A549 (cell line): ENCODE results near the gene CUL1. TPM values are rescaled to one million over a fixed set of nuclear protein-coding genes. Genes with fewer than 3 reads are reported as not detected.
A peak's percentile ranks its signal among the peaks of the same experiment; 100 is the strongest.

Source experiments
- ATAC-seq, 2 experiments: fragments of 200-7000 bp in 1 of 2; fragments of >200 bp in 1 of 2; cut with Nextera tagmentation in 1 of 2; cut with Tn5 transposase in 1 of 2; 3 replicates each; pipeline versions ENCODE4 v1.8.0 to v1.9.1; 2018 to 2020; ENCODE audit warnings: mild to moderate bottlenecking in 1 of 2, moderate library complexity in 1 of 2
- CTCF ChIA-PET: fragments of 300-600 bp; sonication (Branson Sonifier 250); formaldehyde crosslinking; extraction: SDS; loops from one replicate; lab custom pipeline; 2021; ENCODE audit warnings: antibody characterized with exemption, inconsistent platforms; lab: Yijun Ruan, JAX
- POLR2A ChIA-PET: fragments of 350-600 bp; formaldehyde crosslinking; extraction: SDS; loops from one replicate; lab custom pipeline; 2021; ENCODE audit warnings: antibody characterized with exemption, inconsistent platforms; lab: Yijun Ruan, JAX
- DNase-seq, 2 experiments: peaks; one replicate each; pipeline versions ENCODE4 v3.0.0 to v3.0.0-alpha.2; 2011 to 2016; ENCODE audit warnings: low read depth in 1 of 2, low spot score in 1 of 2
- FAIRE-seq: peaks from 2 replicates; lab custom pipeline; 2011; peaks lifted over from hg19 to GRCh38; lab: Jason Lieb, UNC
- H3K27ac ChIP-seq, 2 experiments: fragments of >200 bp; sonication (Bioruptor Twin); formaldehyde crosslinking; 3 replicates each; pipeline ENCODE4 v1.5.1; 2016 to 2017
- H3K4me1 ChIP-seq: fragments of >200 bp; sonication (Bioruptor Twin); formaldehyde crosslinking; 3 replicates; pipeline ENCODE4 v1.6.1; 2016
- H3K4me2 ChIP-seq: fragments of >200 bp; sonication (Bioruptor Twin); formaldehyde crosslinking; 3 replicates; pipeline ENCODE4 v1.6.1; 2016
- H3K4me3 ChIP-seq: fragments of >200 bp; sonication (Bioruptor Twin); formaldehyde crosslinking; 3 replicates; pipeline ENCODE4 v1.5.1; 2016
- H3K9me3 ChIP-seq: fragments of >200 bp; sonication (Bioruptor Twin); formaldehyde crosslinking; 3 replicates; pipeline ENCODE4 v1.6.1; 2016
- BHLHE40 ChIP-seq: IDR thresholded peaks from 2 replicates; pipeline ENCODE4 v1.6.1; 2012; ENCODE audit warnings: low read depth, low read length, inconsistent platforms
- CBX2 ChIP-seq: fragments of 200-600 bp; sonication (generic); IDR thresholded peaks from 2 replicates; pipeline ENCODE4 v1.6.1; 2016; ENCODE audit warnings: low read depth, mild to moderate bottlenecking, borderline replicate concordance
- CBX8 ChIP-seq: fragments of 200-600 bp; sonication (generic); IDR thresholded peaks from 2 replicates; pipeline ENCODE4 v1.6.1; 2016
- CEBPB ChIP-seq, 2 experiments: fragments of >200 bp in 1 of 2; sonication (Bioruptor Twin) in 1 of 2; formaldehyde crosslinking in 1 of 2; IDR thresholded peaks; 2 replicates each; pipeline ENCODE4 v1.6.1; 2012 to 2016
- E2F6 ChIP-seq: IDR thresholded peaks from 2 replicates; pipeline ENCODE4 v1.6.1; 2012; ENCODE audit warnings: low read depth, borderline replicate concordance
- FOSL2 ChIP-seq, 2 experiments: fragments of 450-650 bp in 1 of 2; fragments of >200 bp in 1 of 2; sonication (Bioruptor Twin) in 1 of 2; formaldehyde crosslinking; IDR thresholded peaks; 2 replicates each; pipeline versions ENCODE4 v1.5.0 to v1.6.1; 2016 to 2020; ENCODE audit warnings: mild to moderate bottlenecking in 1 of 2, moderate library complexity in 1 of 2
- FOXS1 ChIP-seq: fragments of 250-450 bp; sonication (Bioruptor Pico); IDR thresholded peaks from 2 replicates; pipeline ENCODE4 v1.5.0; 2020; ENCODE audit warnings: mild to moderate bottlenecking, moderate library complexity
- HOXB13 ChIP-seq: fragments of 250-450 bp; sonication (Bioruptor Pico); IDR thresholded peaks from 2 replicates; pipeline ENCODE4 v1.5.0; 2020; ENCODE audit warnings: low read depth, mild to moderate bottlenecking, moderate library complexity
- HOXB5 ChIP-seq: fragments of 250-450 bp; sonication (Bioruptor Pico); IDR thresholded peaks from 2 replicates; pipeline ENCODE4 v1.5.0; 2020; ENCODE audit warnings: mild to moderate bottlenecking, moderate library complexity
- JUN ChIP-seq, 2 experiments: fragments of >200 bp; sonication (Bioruptor Twin); formaldehyde crosslinking; IDR thresholded peaks; 2 replicates in 1 of 2; 3 replicates in 1 of 2; pipeline ENCODE4 v1.6.1; 2016 to 2017
- JUNB ChIP-seq: fragments of >200 bp; sonication (Bioruptor Twin); formaldehyde crosslinking; IDR thresholded peaks from 2 replicates; pipeline ENCODE4 v1.6.1; 2016
- KDM5A ChIP-seq: fragments of 200-600 bp; sonication (generic); IDR thresholded peaks from 2 replicates; pipeline ENCODE4 v1.6.1; 2016; ENCODE audit warnings: antibody characterized with exemption, mild to moderate bottlenecking
- MYC ChIP-seq: IDR thresholded peaks from 2 replicates; pipeline ENCODE4 v1.6.1; 2012; ENCODE audit warnings: mild to moderate bottlenecking, inconsistent platforms, low read length, improper control_type of control experiment, borderline replicate concordance
- NR3C1 ChIP-seq: fragments of >200 bp; sonication (Bioruptor Twin); formaldehyde crosslinking; IDR thresholded peaks from 3 replicates; pipeline ENCODE4 v1.6.1; 2017
- PHF8 ChIP-seq: fragments of 200-600 bp; sonication (generic); IDR thresholded peaks from 2 replicates; pipeline ENCODE4 v1.6.1; 2016; ENCODE audit warnings: low read depth, mild to moderate bottlenecking, antibody characterized with exemption, moderate library complexity, borderline replicate concordance
- POLR2A ChIP-seq: IDR thresholded peaks from 2 replicates; pipeline ENCODE4 v1.6.1; 2012; ENCODE audit warnings: mild to moderate bottlenecking, low read length
- POLR2AphosphoS2 ChIP-seq: conservative IDR thresholded peaks from 2 replicates; pipeline ENCODE4 v1.6.1; 2012; ENCODE audit warnings: low read length, improper control_type of control experiment, inconsistent platforms
- RARB ChIP-seq: fragments of 250-450 bp; sonication (Bioruptor Pico); IDR thresholded peaks from 2 replicates; pipeline ENCODE4 v1.8.0; 2021; ENCODE audit warnings: mild to moderate bottlenecking, moderate library complexity
- RCOR1 ChIP-seq: fragments of 150-350 bp; IDR thresholded peaks from 2 replicates; pipeline ENCODE4 v1.6.1; 2014; ENCODE audit warnings: antibody characterized with exemption, low read length, low read depth
- SREBF2 ChIP-seq: fragments of 450-650 bp; IDR thresholded peaks from 2 replicates; pipeline ENCODE4 v1.6.1; 2014; ENCODE audit warnings: mild to moderate bottlenecking, moderate library complexity
- USF2 ChIP-seq: fragments of 450-650 bp; IDR thresholded peaks from 2 replicates; pipeline ENCODE4 v1.6.1; 2014; ENCODE audit warnings: antibody characterized with exemption
- ZSCAN20 ChIP-seq: fragments of 250-450 bp; sonication (Bioruptor Pico); IDR thresholded peaks from 2 replicates; pipeline ENCODE4 v1.8.0; 2022; ENCODE audit warnings: mild to moderate bottlenecking, moderate library complexity
- WGBS: methylation state at CpG from one replicate; pipeline ENCODE4 v1.1.6; 2017; ENCODE audit errors: missing lambda C conversion rate; 5-methylcytosine and 5-hydroxymethylcytosine counted together
- polyA plus RNA-seq, 4 experiments: library from polyadenylated mRNA; depleted of rRNA in 3 of 4; stranded (reverse); fragments of >200 nt; fragmentation: RNase III in 1 of 4; extraction: RNeasy Plus Mini Kit Qiagen cat#74134 plus additional on column Dnase treatment in 1 of 4; gene quantifications; 2 replicates in 3 of 4; 3 replicates in 1 of 4; pipeline ENCODE4 v1.2.3, GENCODE V29; 2011 to 2017
- TF ChIP-seq, protein P1 (sequence below): IDR thresholded peaks from 2 replicates; pipeline ENCODE4 v1.6.1; 2012
- TF ChIP-seq, protein P2 (sequence below): fragments of 150-350 bp; IDR thresholded peaks from 2 replicates; pipeline ENCODE4 v1.6.1; 2014; ENCODE audit warnings: low read depth, mild to moderate bottlenecking, low read length

CUL1 gene
- polyA plus RNA-seq, 2 of the 4 experiments (the other 2 are of a cell fraction), result 57.9 to 70.6 TPM

GRCh38 chr7:148698007-148698396 is 701 bp upstream of the CUL1 start (continued):
- TF ChIP-seq PHF8 (no peak; the same call in 1 of the 2 replicates), BHLHE40 (no peak), JUN (IDR thresholded peaks at IDR 0.05) (no peak)

GRCh38 chr7:148699024-148699781 is 500 bp downstream of the CUL1 start:
- CTCF ChIA-PET, result interaction anchor here (1.7 kb wide), 1 partner anchor 123 kb away, joined by 4 read pairs; no protein-coding TSS in a partner anchor
- WGBS, result 6% methylated on average over 18 of the region's 107 CpGs

DNA sequence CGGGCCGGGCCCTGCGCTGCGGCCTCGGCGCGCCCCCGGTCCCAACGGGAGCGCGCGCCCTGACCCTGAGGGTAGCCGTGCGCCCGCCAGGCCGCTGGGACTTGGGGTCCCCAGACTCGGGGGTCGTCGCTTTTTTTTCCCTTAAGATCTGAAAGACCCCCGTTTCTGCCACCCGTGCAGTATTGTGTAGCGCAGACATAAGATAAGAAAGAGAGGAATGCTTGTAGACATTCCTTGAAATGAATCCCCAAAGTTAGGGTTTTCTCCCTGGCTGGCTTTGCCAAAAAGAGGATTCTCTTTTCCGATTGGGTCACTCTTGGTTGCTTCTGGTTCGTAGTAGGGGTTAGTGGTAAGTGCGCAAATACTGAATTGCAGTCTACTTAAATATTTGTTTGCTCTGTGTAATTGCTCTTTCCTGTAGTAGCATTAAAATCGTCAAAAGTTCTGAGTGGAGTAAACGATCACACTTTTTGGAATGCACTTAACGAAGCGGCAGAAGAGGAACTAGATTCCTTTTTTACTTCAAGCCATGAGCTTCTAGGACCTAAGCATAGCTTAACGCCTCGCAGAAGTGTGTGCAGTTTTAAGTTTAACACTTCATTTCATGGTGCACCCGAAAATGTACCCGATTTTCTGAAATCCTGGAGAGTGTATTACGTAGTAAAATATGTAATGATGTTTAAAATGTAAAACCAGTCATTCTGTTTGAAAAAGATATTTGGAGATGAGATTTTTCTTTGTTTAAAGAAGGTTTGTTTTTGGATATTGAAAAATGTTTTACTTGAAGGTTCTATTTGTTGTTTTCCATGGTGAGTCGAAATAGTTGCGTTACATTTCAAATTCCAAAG is 1.3 kb downstream of the CUL1 start:
- Histone ChIP-seq H3K9me3 (no peaks in the 10 kb centered on the region), H3K4me2 (peak overlapping the region; percentile 93), H3K4me3 (peak overlapping the region; percentile 78), H3K27ac (peak overlapping the region; percentile 98 to 99), H3K4me1 (peaks cover 52% of the 10 kb centered on the region)
- ChIA-PET CTCF (interaction anchor here (1.2 kb wide), 1 partner anchor 266 kb away, joined by 4 read pairs; no protein-coding TSS in a partner anchor), POLR2A (interaction anchor here (2.4 kb wide), 1 partner anchor 241 kb away, joined by 10 read pairs; no protein-coding TSS in a partner anchor)
- ATAC-seq, result peak in 1 of 2 experiments; percentile 1; a peak in 2 of 6 replicates
- peak in 1 of 2 experiments; percentile 9 for DNase-seq
- 0 out of 2 replicates have a peak, but pooled peaks have one; percentile 1 for TF ChIP-seq KDM5A
- peak; percentile 5; the same call in 1 of the 2 replicates for TF ChIP-seq PHF8
- TF ChIP-seq USF2, result no peak
- FAIRE-seq, result no peak
- WGBS, result 6% methylated on average over 29 of the region's 36 CpGs

More at GRCh38 chr7:148699024-148699781, 500 bp downstream of the CUL1 start:
- Histone ChIP-seq H3K4me2 (peak overlapping the region; percentile 93), H3K4me3 (peak overlapping the region; percentile 78), H3K9me3 (no peaks in the 10 kb centered on the region), H3K4me1 (peaks cover 44% of the 10 kb centered on the region), H3K27ac (peak overlapping the region; percentile 98 to 99)
- no peak for FAIRE-seq
- TF ChIP-seq PHF8 (peak; percentile 47), CBX2 (no peak), FOXS1 (CRISPR knock-in tag) (no peak), HOXB5 (CRISPR knock-in tag) (no peak; the same call in 1 of the 2 replicates), HOXB13 (CRISPR knock-in tag) (no peak), NR3C1 (no peak), USF2 (no peak), POLR2A (0 out of 2 replicates have a peak, but pooled peaks have one; percentile 11), E2F6 (no peak), CEBPB (IDR thresholded peaks at IDR 0.05) (peak in 1 of 2 experiments; percentile 35; a peak in 1 of 4 replicates), JUNB (no peak), RCOR1 (no peak), ZSCAN20 (CRISPR knock-in tag) (no peak), FOSL2 (IDR thresholded peaks at IDR 0.05) (no peak), FOSL2 (CRISPR knock-in tag; IDR thresholded peaks at IDR 0.05) (peak; percentile 20; the same call in 1 of the 2 replicates), KDM5A (0 out of 2 replicates have a peak, but pooled peaks have one; percentile 15), CBX8 (no peak), RARB (CRISPR knock-in tag) (no peak), MYC (peak; percentile 34; the same call in 1 of the 2 replicates), JUN (IDR thresholded peaks at IDR 0.05) (peak in 1 of 2 experiments; percentile 8; a peak in 2 of 5 replicates), SREBF2 (no peak), POLR2AphosphoS2 (no peak)
- TF ChIP-seq, protein P1, sequence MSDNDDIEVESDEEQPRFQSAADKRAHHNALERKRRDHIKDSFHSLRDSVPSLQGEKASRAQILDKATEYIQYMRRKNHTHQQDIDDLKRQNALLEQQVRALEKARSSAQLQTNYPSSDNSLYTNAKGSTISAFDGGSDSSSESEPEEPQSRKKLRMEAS, result peak; percentile 40; the same call in 1 of the 2 replicates
- TF ChIP-seq, protein P2, sequence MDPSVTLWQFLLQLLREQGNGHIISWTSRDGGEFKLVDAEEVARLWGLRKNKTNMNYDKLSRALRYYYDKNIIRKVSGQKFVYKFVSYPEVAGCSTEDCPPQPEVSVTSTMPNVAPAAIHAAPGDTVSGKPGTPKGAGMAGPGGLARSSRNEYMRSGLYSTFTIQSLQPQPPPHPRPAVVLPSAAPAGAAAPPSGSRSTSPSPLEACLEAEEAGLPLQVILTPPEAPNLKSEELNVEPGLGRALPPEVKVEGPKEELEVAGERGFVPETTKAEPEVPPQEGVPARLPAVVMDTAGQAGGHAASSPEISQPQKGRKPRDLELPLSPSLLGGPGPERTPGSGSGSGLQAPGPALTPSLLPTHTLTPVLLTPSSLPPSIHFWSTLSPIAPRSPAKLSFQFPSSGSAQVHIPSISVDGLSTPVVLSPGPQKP, result no peak
- DNase-seq, result peak; percentile 21 to 46
- POLR2A ChIA-PET, result interaction anchor here (0.6 to 2.4 kb wide), 5 partner anchors 13 to 287 kb away, joined by 3 to 10 read pairs (median 3); no protein-coding TSS in a partner anchor
- peak; percentile 65 to 71 for ATAC-seq
